Ovary (tissue), 3 donors: Measurements from ENCODE around the gene IQSEC1.

ENCODE experiments used
- POLR2A ChIP-seq: fragments of 450-650 bp; IDR thresholded peaks from one replicate; pipeline ENCODE4 v1.6.1; 2017; ENCODE audit warnings: antibody characterized with exemption, mild to moderate bottlenecking, moderate library complexity
- TF ChIP-seq, protein P1 (sequence below), 3 donors: fragments of 450-650 bp in 2 of 3; fragments of 200-600 bp in 1 of 3; IDR thresholded peaks; one replicate each; pipeline versions ENCODE4 v1.5.1 to v1.8.0; 2016 to 2022; ENCODE audit warnings: antibody characterized with exemption in 3 of 3, mild to moderate bottlenecking in 1 of 3
- donor health status: DM: no; HTN: no; CAD: no.

GRCh38 chr3:13016721-13017255 lies 56.4 kb downstream of the IQSEC1 start:
- TF ChIP-seq POLR2A, result no peak
- TF ChIP-seq, protein P1, sequence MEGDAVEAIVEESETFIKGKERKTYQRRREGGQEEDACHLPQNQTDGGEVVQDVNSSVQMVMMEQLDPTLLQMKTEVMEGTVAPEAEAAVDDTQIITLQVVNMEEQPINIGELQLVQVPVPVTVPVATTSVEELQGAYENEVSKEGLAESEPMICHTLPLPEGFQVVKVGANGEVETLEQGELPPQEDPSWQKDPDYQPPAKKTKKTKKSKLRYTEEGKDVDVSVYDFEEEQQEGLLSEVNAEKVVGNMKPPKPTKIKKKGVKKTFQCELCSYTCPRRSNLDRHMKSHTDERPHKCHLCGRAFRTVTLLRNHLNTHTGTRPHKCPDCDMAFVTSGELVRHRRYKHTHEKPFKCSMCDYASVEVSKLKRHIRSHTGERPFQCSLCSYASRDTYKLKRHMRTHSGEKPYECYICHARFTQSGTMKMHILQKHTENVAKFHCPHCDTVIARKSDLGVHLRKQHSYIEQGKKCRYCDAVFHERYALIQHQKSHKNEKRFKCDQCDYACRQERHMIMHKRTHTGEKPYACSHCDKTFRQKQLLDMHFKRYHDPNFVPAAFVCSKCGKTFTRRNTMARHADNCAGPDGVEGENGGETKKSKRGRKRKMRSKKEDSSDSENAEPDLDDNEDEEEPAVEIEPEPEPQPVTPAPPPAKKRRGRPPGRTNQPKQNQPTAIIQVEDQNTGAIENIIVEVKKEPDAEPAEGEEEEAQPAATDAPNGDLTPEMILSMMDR (IDR thresholded peaks at IDR 0.05), result no peak
